Cardiac septum (tissue), 1 donor: ENCODE data around the gene CCDC88C. TPM values are rescaled to one million over a fixed set of nuclear protein-coding genes. Genes with fewer than 3 reads are reported as not detected.
"Not testable (repeated sequence)": the region's sequence is repeated elsewhere in the genome, so short reads cannot be mapped to it uniquely, and the experiment has no call there.

Source experiments
- DNase-seq: peaks from one replicate; pipeline ENCODE4 v3.0.0-alpha.2; 2020; ENCODE audit warnings: low spot score
- intact Hi-C: fragments of 100-400 bp; cut with DNase I; formaldehyde crosslinking; loops from one replicate; pipeline ENCODE4 v1.14.0; 2022
- total RNA-seq: library from RNA; stranded (reverse); fragmentation: NEBNext Ultra II Directional; extraction: Animal tissue kit (Norgen Biotek cat#: 25700); gene quantifications from one replicate; pipeline ENCODE4 v1.2.1, GENCODE V29; 2021
- donor health status: DM: no; HTN: no; CAD: no.

Gene CCDC88C
- total RNA-seq, 1 donor from 2014 or later = 2.6 TPM

- no peak for DNase-seq
- intact Hi-C loops = no loop called here
Observed at GRCh38 chr14:91271639-91272038, 146.0 kb downstream of the CCDC88C start.

GRCh38 chr14:91270619-91271018 lies 147.0 kb downstream of the CCDC88C start:
- DNase-seq = no peak

GRCh38 chr14:91270188-91270587 lies 147.4 kb downstream of the CCDC88C start:
- intact Hi-C loops = no loop called here
- no peak for DNase-seq

More at GRCh38 chr14:91270619-91271018, 147.0 kb downstream of the CCDC88C start:
- intact Hi-C loops = no loop called here

GRCh38 chr14:91269076-91269991 lies 148.3 kb downstream of the CCDC88C start:
- intact Hi-C loops = no loop called here
- no peak for DNase-seq

GRCh38 chr14:91267965-91268437 lies 149.6 kb downstream of the CCDC88C start:
- no peak for DNase-seq
- intact Hi-C loops = no loop called here

- intact Hi-C loops, DNase-seq: not testable (repeated sequence)
Observed at GRCh38 chr14:91266276-91266675, 151.3 kb downstream of the CCDC88C start.

- intact Hi-C loops = no loop called here
- DNase-seq = no peak
Observed at GRCh38 chr14:91265404-91265803, 152.2 kb downstream of the CCDC88C start.

GRCh38 chr14:91264151-91265150 lies 153.2 kb downstream of the CCDC88C start:
- no peak for DNase-seq
- intact Hi-C loops = no loop called here

- intact Hi-C loops = no loop called here
- no peak for DNase-seq
Observed at GRCh38 chr14:91263329-91263728, 154.3 kb downstream of the CCDC88C start.

- intact Hi-C loops = no loop called here
- no peak for DNase-seq
Observed at GRCh38 chr14:91261986-91262549, 155.6 kb downstream of the CCDC88C start.

GRCh38 chr14:91261115-91261514 lies 156.5 kb downstream of the CCDC88C start:
- DNase-seq = no peak

GRCh38 chr14:91258876-91259275 lies 158.7 kb downstream of the CCDC88C start:
- intact Hi-C loops = no loop called here
- DNase-seq = no peak

More at GRCh38 chr14:91261115-91261514, 156.5 kb downstream of the CCDC88C start:
- intact Hi-C loops = no loop called here

GRCh38 chr14:91258011-91258618 lies 159.5 kb downstream of the CCDC88C start:
- intact Hi-C loops = no loop called here
- DNase-seq = no peak

- intact Hi-C loops = no loop called here
- DNase-seq = no peak
Observed at GRCh38 chr14:91257328-91258010, 160.2 kb downstream of the CCDC88C start.

- intact Hi-C loops = no loop called here
- DNase-seq = no peak
Observed at GRCh38 chr14:91256661-91257060, 161.0 kb downstream of the CCDC88C start.

GRCh38 chr14:91255026-91255695 lies 162.5 kb downstream of the CCDC88C start:
- no peak for DNase-seq
- intact Hi-C loops = no loop called here

GRCh38 chr14:91254461-91254860 lies 163.2 kb downstream of the CCDC88C start:
- DNase-seq = no peak
- intact Hi-C loops = no loop called here

GRCh38 chr14:91253795-91254323 lies 163.8 kb downstream of the CCDC88C start:
- intact Hi-C loops = no loop called here
- no peak for DNase-seq
